Measurements from ENCODE around the gene TBC1D22B. TPM values are rescaled to one million over a fixed set of nuclear protein-coding genes. Genes with fewer than 3 reads are reported as not detected.

The TBC1D22B gene
- total and polyA plus RNA-seq, 2 of the 13 experiments (the other 11 are each of a cell fraction or from before 2014, with no cell fraction given) = 9.7 to 12.9 TPM

DNA sequence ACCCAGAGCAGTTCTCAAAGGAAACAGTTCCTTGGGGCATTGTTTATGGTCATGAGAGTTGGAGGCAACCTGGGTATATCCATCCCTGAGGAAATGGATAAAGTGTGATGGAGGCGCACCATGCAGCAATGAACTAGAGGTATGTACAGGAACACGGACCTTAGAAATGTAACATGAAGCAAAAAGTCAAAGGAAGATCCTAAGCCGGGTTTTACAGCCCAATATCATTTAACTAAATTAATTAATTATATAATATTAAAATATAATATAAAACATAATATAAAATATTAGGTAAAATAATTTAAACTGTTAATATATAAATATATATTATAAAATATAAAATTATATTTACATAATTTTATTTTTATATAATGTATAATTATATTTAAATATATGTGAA is 52.1 kb downstream of the TBC1D22B start:
- Histone ChIP-seq H2AFZ (ENCODE audit: low read length) (no peak overlapping the region), H3K27ac (ENCODE audit: extremely low read length, insufficient read depth, low read length) (no peak overlapping the region), H3K27me3 (ENCODE audit: control insufficient read depth in 1 of 2, insufficient read depth in 2 of 2, low read length in 2 of 2) (no peaks in the 10 kb centered on the region), H3K4me3 (replicated peaks in 1 of 3; ENCODE audit: insufficient read depth in 1 of 3, low read depth in 2 of 3, low read length in 3 of 3) (no peak overlapping the region), H3K9me3 (ENCODE audit: low read length) (no peaks in the 10 kb centered on the region), H3K36me3 (replicated peaks in 1 of 2; ENCODE audit: control insufficient read depth in 1 of 2, insufficient read depth in 2 of 2, low read length in 2 of 2) (peaks cover 12 to 46% of the 10 kb centered on the region in 2 experiments; a peak in 4 of 5 replicates), H4K20me1 (ENCODE audit: insufficient read depth, low read length) (no peaks in the 10 kb centered on the region), H3K79me2 (ENCODE audit: insufficient read depth, low read length) (no peaks in the 10 kb centered on the region), H3K4me2 (ENCODE audit: low read depth, low read length) (no peak overlapping the region), H3K4me1 (ENCODE audit: insufficient read depth, low read length) (no peaks in the 10 kb centered on the region), H3K9ac (ENCODE audit: insufficient read depth, low read depth, low read length) (no peak overlapping the region)
- FAIRE-seq = no peak
- intact Hi-C loops (cut with micrococcal nuclease; ENCODE audit: unreplicated experiment) (no loop called here), in situ Hi-C loops (cut with HindIII; ENCODE audit: extremely low pct_ligation_motif_present, low pct_unique_long_range_greater_than_20kb) (no loop called here)
- 65% methylated on average over 3 of the region's 3 CpGs for WGBS (ENCODE audit: low lambda C conversion rate)
- ChIA-PET CTCF (ENCODE audit: low intra/inter-chr PET ratio, low total read pairs) (no interaction called here), POLR2A (no interaction called here)
- TF ChIP-seq PRPF4 (IDR thresholded peaks at IDR 0.05; ENCODE audit: low read depth, low read length, poor library complexity, severe bottlenecking) (no peak), ZNF850 (CRISPR knock-in tag; conservative IDR thresholded peaks at IDR 0.05) (no peak), HIVEP1 (CRISPR knock-in tag; IDR thresholded peaks at IDR 0.05) (no peak), ZNF589 (CRISPR knock-in tag; conservative IDR thresholded peaks at IDR 0.05) (no peak), SPEN (CRISPR knock-in tag; IDR thresholded peaks at IDR 0.05; ENCODE audit: low read depth) (no peak), ZFYVE20 (CRISPR knock-in tag; IDR thresholded peaks at IDR 0.05; ENCODE audit: borderline replicate concordance, low read depth) (no peak), POGZ (CRISPR knock-in tag; IDR thresholded peaks at IDR 0.05) (no peak), GABPA (IDR thresholded peaks at IDR 0.05; ENCODE audit: low read depth, low read length) (no peak), GABPA (CRISPR knock-in tag; IDR thresholded peaks at IDR 0.05; ENCODE audit: low read depth) (no peak), KDM5A (IDR thresholded peaks at IDR 0.05; ENCODE audit: borderline replicate concordance, low read length) (no peak)
- BruUV-seq (replicated peaks) = no TSS peak
- no peak for DNase-seq (ENCODE audit: low spot score)
- no peak for ATAC-seq

DNA sequence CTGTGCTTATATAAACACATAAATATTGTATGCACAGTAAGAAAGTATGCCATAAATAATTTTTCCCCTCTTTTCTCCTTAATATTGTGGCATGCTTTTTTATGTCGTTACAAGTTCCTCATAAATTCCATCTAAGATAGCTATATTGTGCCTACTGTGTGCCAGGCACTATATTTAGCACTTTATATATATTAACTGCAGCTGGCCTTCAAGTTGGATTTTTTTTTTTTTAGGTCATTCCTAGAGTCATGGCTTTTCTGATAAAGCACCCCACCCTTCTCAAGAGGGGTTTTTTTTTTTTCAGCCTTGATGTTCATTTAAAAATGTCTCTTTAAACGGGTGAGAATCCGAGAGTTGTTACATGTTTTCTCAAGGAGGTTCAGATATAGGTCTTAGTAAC is 53.4 kb downstream of the TBC1D22B start:
- BruUV-seq (replicated peaks) = no TSS peak
- Histone ChIP-seq H3K4me3 (replicated peaks in 1 of 3; ENCODE audit: insufficient read depth in 1 of 3, low read depth in 2 of 3, low read length in 3 of 3) (no peak overlapping the region), H3K36me3 (replicated peaks in 1 of 2; ENCODE audit: control insufficient read depth in 1 of 2, insufficient read depth in 2 of 2, low read length in 2 of 2) (peaks cover 13 to 50% of the 10 kb centered on the region in 2 experiments; a peak in 4 of 5 replicates), H3K79me2 (ENCODE audit: insufficient read depth, low read length) (no peaks in the 10 kb centered on the region), H2AFZ (ENCODE audit: low read length) (no peak overlapping the region), H3K9ac (ENCODE audit: insufficient read depth, low read depth, low read length) (no peak overlapping the region), H3K4me1 (ENCODE audit: insufficient read depth, low read length) (no peaks in the 10 kb centered on the region), H3K27me3 (ENCODE audit: control insufficient read depth in 1 of 2, insufficient read depth in 2 of 2, low read length in 2 of 2) (no peaks in the 10 kb centered on the region), H3K27ac (ENCODE audit: extremely low read length, insufficient read depth, low read length) (no peak overlapping the region), H3K4me2 (ENCODE audit: low read depth, low read length) (no peak overlapping the region), H3K9me3 (ENCODE audit: low read length) (no peaks in the 10 kb centered on the region), H4K20me1 (ENCODE audit: insufficient read depth, low read length) (no peaks in the 10 kb centered on the region)
- POLR2A ChIA-PET = no interaction called here
- 97% methylated on average over 3 of the region's 3 CpGs for WGBS (ENCODE audit: low lambda C conversion rate)
- CTCF ChIA-PET (ENCODE audit: low intra/inter-chr PET ratio, low total read pairs) = no interaction called here
- in situ Hi-C loops (cut with HindIII; ENCODE audit: extremely low pct_ligation_motif_present, low pct_unique_long_range_greater_than_20kb) (no loop called here), intact Hi-C loops (cut with micrococcal nuclease; ENCODE audit: unreplicated experiment) (no loop called here)
- FAIRE-seq (no peak), DNase-seq (ENCODE audit: low spot score) (no peak), ATAC-seq (no peak)
- TF ChIP-seq, protein P1, sequence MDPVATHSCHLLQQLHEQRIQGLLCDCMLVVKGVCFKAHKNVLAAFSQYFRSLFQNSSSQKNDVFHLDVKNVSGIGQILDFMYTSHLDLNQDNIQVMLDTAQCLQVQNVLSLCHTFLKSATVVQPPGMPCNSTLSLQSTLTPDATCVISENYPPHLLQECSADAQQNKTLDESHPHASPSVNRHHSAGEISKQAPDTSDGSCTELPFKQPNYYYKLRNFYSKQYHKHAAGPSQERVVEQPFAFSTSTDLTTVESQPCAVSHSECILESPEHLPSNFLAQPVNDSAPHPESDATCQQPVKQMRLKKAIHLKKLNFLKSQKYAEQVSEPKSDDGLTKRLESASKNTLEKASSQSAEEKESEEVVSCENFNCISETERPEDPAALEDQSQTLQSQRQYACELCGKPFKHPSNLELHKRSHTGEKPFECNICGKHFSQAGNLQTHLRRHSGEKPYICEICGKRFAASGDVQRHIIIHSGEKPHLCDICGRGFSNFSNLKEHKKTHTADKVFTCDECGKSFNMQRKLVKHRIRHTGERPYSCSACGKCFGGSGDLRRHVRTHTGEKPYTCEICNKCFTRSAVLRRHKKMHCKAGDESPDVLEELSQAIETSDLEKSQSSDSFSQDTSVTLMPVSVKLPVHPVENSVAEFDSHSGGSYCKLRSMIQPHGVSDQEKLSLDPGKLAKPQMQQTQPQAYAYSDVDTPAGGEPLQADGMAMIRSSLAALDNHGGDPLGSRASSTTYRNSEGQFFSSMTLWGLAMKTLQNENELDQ (CRISPR knock-in tag; IDR thresholded peaks at IDR 0.05; ENCODE audit: borderline replicate concordance) = no peak
- TF ChIP-seq CCAR2 (optimal IDR thresholded peaks at IDR 0.05; ENCODE audit: low read depth, low read length) (no peak), NFYB (CRISPR knock-in tag; IDR thresholded peaks at IDR 0.05) (no peak), ZNF326 (CRISPR knock-in tag; IDR thresholded peaks at IDR 0.05; ENCODE audit: borderline replicate concordance) (no peak)

All from HepG2 (cell line).